Hepatocyte (in vitro differentiated cells): ENCODE data around the gene CTNND2. TPM values are rescaled to one million over a fixed set of nuclear protein-coding genes. Genes with fewer than 3 reads are reported as not detected.

Experiments
- DNase-seq: peaks from one replicate; pipeline ENCODE4 v3.0.0-alpha.2; 2016; ENCODE audit warnings: low spot score
- H2AFZ ChIP-seq: fragments of 200-600 bp; sonication (generic); 2 replicates; pipeline ENCODE4 v1.6.0; 2016; ENCODE audit warnings: antibody characterized with exemption, mild to moderate bottlenecking
- H3K27ac ChIP-seq: fragments of 200-600 bp; sonication (generic); 2 replicates; pipeline ENCODE4 v1.5.1; 2016; ENCODE audit warnings: mild to moderate bottlenecking
- H3K27me3 ChIP-seq: fragments of 200-600 bp; sonication (generic); 2 replicates; pipeline ENCODE4 v1.6.1; 2016
- H3K36me3 ChIP-seq: fragments of 200-600 bp; sonication (generic); replicated peaks from 2 replicates; pipeline ENCODE4 v1.5.1; 2016; ENCODE audit warnings: low read depth; ENCODE audit not compliant: insufficient read depth
- H3K4me1 ChIP-seq: fragments of 200-600 bp; sonication (generic); 2 replicates; pipeline ENCODE4 v1.5.1; 2016; ENCODE audit warnings: mild to moderate bottlenecking, moderate library complexity; ENCODE audit not compliant: insufficient read depth
- H3K4me2 ChIP-seq: fragments of 200-600 bp; sonication (generic); 2 replicates; pipeline ENCODE4 v1.6.0; 2016
- H3K4me3 ChIP-seq: fragments of 200-600 bp; sonication (generic); 2 replicates; pipeline ENCODE4 v1.5.1; 2016; ENCODE audit warnings: mild to moderate bottlenecking
- H3K79me2 ChIP-seq: fragments of 200-600 bp; sonication (generic); 2 replicates; pipeline ENCODE4 v1.6.0; 2017; ENCODE audit warnings: mild to moderate bottlenecking
- H3K9me2 ChIP-seq: fragments of 200-600 bp; sonication (generic); replicated peaks from 2 replicates; pipeline ENCODE4 v1.6.0; 2017; ENCODE audit warnings: mild to moderate bottlenecking; ENCODE audit not compliant: insufficient read depth
- H3K9me3 ChIP-seq: fragments of 200-600 bp; sonication (generic); 2 replicates; pipeline ENCODE4 v1.5.1; 2016; ENCODE audit warnings: low read depth, mild to moderate bottlenecking
- H4K20me1 ChIP-seq: fragments of 200-600 bp; sonication (generic); 2 replicates; pipeline ENCODE4 v1.6.0; 2016; ENCODE audit warnings: mild to moderate bottlenecking; ENCODE audit not compliant: insufficient read depth, poor library complexity, severe bottlenecking
- EZH2 ChIP-seq: fragments of 200-600 bp; sonication (generic); IDR thresholded peaks from 2 replicates; pipeline ENCODE4 v1.6.1; 2016; ENCODE audit warnings: antibody characterized with exemption, mild to moderate bottlenecking, borderline replicate concordance
- EZH2phosphoT487 ChIP-seq: fragments of 200-600 bp; sonication (generic); IDR thresholded peaks from one replicate; pipeline ENCODE4 v1.6.1; 2018; ENCODE audit warnings: antibody characterized with exemption, mild to moderate bottlenecking, low read depth, moderate library complexity; ENCODE audit not compliant: unreplicated experiment, severe bottlenecking
- WGBS: methylation state at CpG from one replicate; pipeline ENCODE4 v1.1.6; 2016; ENCODE audit warnings: low lambda C conversion rate; ENCODE audit errors: missing lambda C conversion rate; 5-methylcytosine and 5-hydroxymethylcytosine counted together
- polyA plus RNA-seq: library from polyadenylated mRNA; unstranded; fragments of >200 nt; fragmentation: Nextera tagmentation; extraction: Ambion mirVana; gene quantifications from 2 replicates; pipeline ENCODE4 v1.2.1, GENCODE V29; 2016
- total RNA-seq: library from RNA; depleted of rRNA; stranded (reverse); fragments of >200 nt; gene quantifications from 2 replicates; pipeline ENCODE4 v1.2.3, GENCODE V29; 2014
- TF ChIP-seq, protein P1 (sequence below): fragments of 200-600 bp; sonication (generic); IDR thresholded peaks from 2 replicates; pipeline ENCODE4 v1.5.1; 2016; ENCODE audit warnings: antibody characterized with exemption, mild to moderate bottlenecking; ENCODE audit not compliant: poor library complexity

The CTNND2 gene
- total and polyA plus RNA-seq, 2 experiments from 2014 or later = 27.5 to 30.3 TPM

DNA sequence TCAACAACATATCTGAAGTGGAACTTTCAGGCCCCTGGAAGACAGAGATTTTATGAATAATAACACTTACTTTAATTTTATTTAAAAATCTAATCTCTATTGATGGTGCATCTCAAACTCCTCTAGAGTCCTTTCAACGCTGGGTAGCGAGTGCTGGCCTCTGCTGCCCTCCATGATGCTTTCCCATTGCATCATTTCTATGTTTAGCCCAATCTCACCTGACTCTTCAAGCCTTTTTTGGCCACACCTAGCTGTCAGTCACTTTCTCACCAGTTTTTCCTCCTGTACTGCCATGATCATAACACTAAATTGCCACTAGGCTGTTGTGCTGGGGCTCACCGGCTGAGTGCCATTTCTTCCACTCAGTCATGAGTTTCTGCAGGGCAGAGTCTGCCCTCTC is 747.1 kb downstream of the CTNND2 start:
- Histone ChIP-seq H3K9me3 (no peaks in the 10 kb centered on the region), H4K20me1 (no peaks in the 10 kb centered on the region), H3K4me2 (no peak overlapping the region), H3K4me3 (no peak overlapping the region), H3K27ac (no peak overlapping the region), H3K36me3 (no peaks in the 10 kb centered on the region), H3K9me2 (no peaks in the 10 kb centered on the region), H2AFZ (no peak overlapping the region), H3K79me2 (no peaks in the 10 kb centered on the region), H3K27me3 (no peaks in the 10 kb centered on the region), H3K4me1 (no peaks in the 10 kb centered on the region)
- no peak for DNase-seq
- TF ChIP-seq EZH2 (no peak), EZH2phosphoT487 (no peak)
- TF ChIP-seq, protein P1, sequence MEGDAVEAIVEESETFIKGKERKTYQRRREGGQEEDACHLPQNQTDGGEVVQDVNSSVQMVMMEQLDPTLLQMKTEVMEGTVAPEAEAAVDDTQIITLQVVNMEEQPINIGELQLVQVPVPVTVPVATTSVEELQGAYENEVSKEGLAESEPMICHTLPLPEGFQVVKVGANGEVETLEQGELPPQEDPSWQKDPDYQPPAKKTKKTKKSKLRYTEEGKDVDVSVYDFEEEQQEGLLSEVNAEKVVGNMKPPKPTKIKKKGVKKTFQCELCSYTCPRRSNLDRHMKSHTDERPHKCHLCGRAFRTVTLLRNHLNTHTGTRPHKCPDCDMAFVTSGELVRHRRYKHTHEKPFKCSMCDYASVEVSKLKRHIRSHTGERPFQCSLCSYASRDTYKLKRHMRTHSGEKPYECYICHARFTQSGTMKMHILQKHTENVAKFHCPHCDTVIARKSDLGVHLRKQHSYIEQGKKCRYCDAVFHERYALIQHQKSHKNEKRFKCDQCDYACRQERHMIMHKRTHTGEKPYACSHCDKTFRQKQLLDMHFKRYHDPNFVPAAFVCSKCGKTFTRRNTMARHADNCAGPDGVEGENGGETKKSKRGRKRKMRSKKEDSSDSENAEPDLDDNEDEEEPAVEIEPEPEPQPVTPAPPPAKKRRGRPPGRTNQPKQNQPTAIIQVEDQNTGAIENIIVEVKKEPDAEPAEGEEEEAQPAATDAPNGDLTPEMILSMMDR = no peak
- WGBS = 98% methylated on average over 3 of the region's 3 CpGs

DNA sequence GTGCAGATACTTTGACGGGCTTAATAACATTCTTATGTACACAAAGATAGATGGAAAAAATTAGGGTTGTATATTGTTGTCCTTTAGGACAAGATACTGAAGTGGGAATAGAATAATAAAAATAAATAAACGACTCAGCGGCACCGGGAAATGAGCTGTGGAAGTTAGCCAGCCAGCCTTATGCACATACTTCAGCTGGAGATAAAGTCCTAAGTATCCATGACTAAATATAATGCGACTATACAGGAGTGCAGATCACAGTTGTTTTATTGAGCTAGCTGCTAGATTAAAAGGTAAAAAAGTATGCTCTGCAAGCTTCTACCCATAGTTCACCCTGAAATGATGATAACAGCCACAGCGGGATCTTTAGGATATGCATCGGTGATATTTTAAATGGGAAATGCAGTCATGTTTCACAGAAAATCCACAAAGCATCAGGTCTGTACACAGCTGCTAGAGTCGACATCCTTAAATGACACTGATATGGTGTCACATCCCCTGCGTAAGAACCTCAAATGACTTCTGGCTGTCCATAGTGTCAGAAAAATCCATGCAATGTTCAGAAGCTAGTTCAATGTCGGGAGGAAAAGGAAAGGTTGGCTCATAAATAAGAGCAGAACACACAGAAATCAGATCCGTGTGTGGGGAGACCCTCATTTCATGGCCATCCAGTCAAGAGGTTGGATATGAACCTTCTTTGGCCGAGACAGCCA is 750.4 kb downstream of the CTNND2 start:
- no peak overlapping the region for H3K27ac ChIP-seq
- DNase-seq = no peak
- 86% methylated on average over 12 of the region's 12 CpGs for WGBS
- no peaks in the 10 kb centered on the region for H3K9me3 ChIP-seq
- no peaks in the 10 kb centered on the region for H3K36me3 ChIP-seq
- H3K4me3 ChIP-seq = no peak overlapping the region
- H4K20me1 ChIP-seq = no peaks in the 10 kb centered on the region
- H2AFZ ChIP-seq = no peak overlapping the region
- H3K4me2 ChIP-seq = no peak overlapping the region
- H3K9me2 ChIP-seq = no peaks in the 10 kb centered on the region
- H3K4me1 ChIP-seq = no peaks in the 10 kb centered on the region
- no peaks in the 10 kb centered on the region for H3K79me2 ChIP-seq
- TF ChIP-seq, protein P1 = no peak
- H3K27me3 ChIP-seq = no peaks in the 10 kb centered on the region

- no peaks in the 10 kb centered on the region for H3K27me3 ChIP-seq
- no peak for TF ChIP-seq EZH2phosphoT487
- no peak for TF ChIP-seq EZH2
- TF ChIP-seq, protein P1 = no peak
- H3K79me2 ChIP-seq = no peaks in the 10 kb centered on the region
- H2AFZ ChIP-seq = no peak overlapping the region
- 93% methylated on average over 8 of the region's 8 CpGs for WGBS
- no peaks in the 10 kb centered on the region for H3K4me1 ChIP-seq
- H3K9me3 ChIP-seq = no peaks in the 10 kb centered on the region
- no peak for DNase-seq
- no peak overlapping the region for H3K4me2 ChIP-seq
- no peak overlapping the region for H3K4me3 ChIP-seq
- H3K9me2 ChIP-seq = no peaks in the 10 kb centered on the region
- H3K27ac ChIP-seq = no peak overlapping the region
- no peaks in the 10 kb centered on the region for H3K36me3 ChIP-seq
- no peaks in the 10 kb centered on the region for H4K20me1 ChIP-seq
Measured at GRCh38 chr5:11152368-11152767, 751.9 kb downstream of the CTNND2 start.

GRCh38 chr5:11150976-11151375 is 753.3 kb downstream of the CTNND2 start:
- Histone ChIP-seq H3K4me1 (no peaks in the 10 kb centered on the region), H3K4me3 (no peak overlapping the region), H3K9me3 (no peaks in the 10 kb centered on the region), H3K9me2 (no peaks in the 10 kb centered on the region), H2AFZ (no peak overlapping the region), H3K27ac (no peak overlapping the region), H3K27me3 (no peaks in the 10 kb centered on the region), H4K20me1 (no peaks in the 10 kb centered on the region), H3K36me3 (no peaks in the 10 kb centered on the region), H3K79me2 (no peaks in the 10 kb centered on the region), H3K4me2 (no peak overlapping the region)
- TF ChIP-seq EZH2phosphoT487 (no peak), EZH2 (no peak)
- TF ChIP-seq, protein P1 = no peak
- 90% methylated on average over 5 of the region's 5 CpGs for WGBS
- DNase-seq = no peak
